Stimulated activated CD4-positive, alpha-beta T cell treated with anti-CD3 and anti-CD28 coated beads, Interleukin-2, amount 100 ng/mL, for 24 hours (primary cell): ENCODE data around the gene TACR2.
"Not testable (repeated sequence)": the region's sequence is repeated elsewhere in the genome, so short reads cannot be mapped to it uniquely, and the experiment has no call there.

Source experiments
- DNase-seq, 2 donors: peaks; one replicate each; pipeline ENCODE4 v3.0.0-alpha.2; 2020

Gene TACR2

DNA sequence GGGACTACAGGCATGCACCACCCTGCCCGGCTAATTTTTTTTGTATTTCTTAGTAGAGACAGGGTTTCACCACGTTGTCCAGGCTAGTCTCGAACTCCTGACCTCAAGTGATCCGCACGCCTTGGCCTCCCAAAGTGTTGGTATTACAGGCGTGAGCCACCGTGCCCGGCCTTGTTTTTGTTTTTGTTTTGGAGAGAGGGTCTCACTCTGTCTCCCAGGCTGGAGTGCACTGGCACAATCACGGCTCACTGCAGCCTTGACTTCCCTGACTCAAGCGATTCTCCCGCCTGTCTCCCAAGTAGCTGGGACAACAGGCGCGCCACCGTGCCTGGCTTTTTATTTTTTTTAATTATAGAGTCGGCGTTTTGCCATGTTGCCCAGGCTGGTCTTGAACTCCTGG lies 33.7 kb upstream of the TACR2 start:
- DNase-seq, result not testable (repeated sequence)

DNA sequence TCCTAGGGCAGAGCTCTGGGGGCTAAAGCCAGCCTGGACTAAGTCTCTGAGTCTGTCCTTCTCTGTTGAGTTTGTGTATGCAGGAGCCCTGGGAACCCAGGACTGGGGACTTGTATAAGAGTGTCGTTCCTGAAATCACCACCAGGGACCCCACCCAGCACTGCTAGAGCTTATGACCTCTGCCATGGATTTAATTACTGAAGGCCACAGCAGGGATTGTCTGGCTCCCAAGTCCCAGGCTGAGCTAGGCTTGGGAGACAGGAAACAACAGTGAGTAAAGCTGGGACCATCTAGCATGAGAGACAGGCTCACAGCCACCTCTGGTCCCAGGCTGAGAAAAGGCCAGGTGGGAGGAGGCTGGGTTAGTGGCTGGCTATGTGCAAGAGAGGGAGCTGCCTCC lies 33.1 kb upstream of the TACR2 start:
- DNase-seq, result peak; percentile 41 to 57

DNA sequence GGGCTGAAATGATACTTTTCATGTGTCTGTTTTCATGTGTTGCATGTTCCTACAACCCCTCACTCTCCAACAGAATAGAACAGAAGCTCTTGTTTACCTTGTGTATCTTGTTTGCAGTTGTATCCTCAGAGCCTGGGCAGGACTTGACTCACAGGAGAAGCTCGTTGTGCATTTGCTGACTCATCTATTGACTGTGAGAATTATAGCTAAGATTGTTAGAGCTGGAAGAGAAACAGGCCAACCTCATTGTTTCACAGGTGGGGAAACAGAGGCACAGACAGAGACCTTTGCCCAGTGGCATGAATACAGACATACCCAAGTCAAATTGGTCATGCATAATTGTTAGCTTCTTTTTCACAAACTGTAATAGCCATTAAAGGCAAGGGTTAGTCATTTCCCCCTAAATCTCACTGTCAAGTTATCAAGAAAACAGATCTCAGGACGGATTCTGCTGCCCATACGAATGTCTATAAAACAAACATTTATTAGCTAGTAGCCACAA lies 30.0 kb upstream of the TACR2 start:
- DNase-seq, result no peak

DNA sequence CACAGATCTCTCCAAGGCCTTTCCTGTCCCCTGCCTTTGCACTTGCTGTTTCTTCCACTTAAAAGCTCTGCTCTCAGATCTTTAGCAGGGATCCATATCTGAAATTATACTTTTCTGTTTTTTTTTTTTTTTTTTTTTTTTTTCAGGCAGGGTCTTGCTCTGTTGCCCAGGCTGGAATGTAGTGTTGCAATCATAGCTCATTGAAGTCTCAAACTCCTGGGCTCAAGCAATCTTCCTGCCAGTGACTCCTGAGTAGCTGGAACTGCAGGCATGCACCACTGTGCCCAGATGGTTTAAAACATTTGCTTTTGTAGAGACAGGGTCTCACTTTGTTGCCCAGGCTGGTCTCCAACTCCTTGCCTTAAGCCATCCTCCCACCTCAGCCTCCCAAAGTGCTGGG lies 29.5 kb upstream of the TACR2 start:
- no peak for DNase-seq

DNA sequence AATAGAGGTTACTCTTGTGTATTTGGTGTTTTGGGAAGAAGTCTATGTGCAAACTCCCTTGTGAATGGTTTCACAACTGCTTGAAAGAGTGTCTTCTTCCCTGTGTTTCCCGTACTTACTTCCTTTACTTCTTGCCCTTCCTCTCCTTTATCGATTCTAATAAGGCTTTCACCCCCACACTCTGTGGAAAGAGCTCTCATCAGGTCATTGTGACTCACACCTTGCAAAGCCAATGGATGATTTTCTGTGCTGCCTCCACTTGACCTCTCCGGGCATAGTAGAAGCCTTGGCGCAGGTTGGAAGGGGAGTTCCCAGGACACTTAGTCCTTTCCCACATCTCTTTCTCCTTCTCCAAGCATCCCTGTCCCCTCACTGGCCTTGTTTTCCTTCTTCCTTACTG lies 28.3 kb upstream of the TACR2 start:
- no peak for DNase-seq

DNA sequence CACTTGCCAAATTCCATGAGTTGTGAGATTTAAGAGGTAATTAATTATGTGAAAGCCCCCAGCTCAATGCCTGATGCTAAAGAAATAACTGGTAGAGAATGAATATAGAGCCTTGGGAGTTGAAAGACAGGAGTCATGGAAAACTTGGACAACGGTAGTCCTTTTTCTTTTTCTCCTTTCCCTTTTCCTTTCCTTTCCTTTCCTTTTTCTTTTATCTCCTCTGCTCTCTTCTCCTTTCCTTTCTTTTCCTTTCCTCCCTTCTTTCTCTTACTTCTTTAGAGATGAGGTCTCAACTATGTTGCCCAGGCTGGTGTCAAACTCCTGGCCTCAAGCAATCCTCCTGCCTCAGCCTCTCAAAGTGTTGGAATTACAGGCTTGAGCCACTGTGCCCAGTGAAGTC lies 26.6 kb upstream of the TACR2 start:
- DNase-seq, result no peak

DNA sequence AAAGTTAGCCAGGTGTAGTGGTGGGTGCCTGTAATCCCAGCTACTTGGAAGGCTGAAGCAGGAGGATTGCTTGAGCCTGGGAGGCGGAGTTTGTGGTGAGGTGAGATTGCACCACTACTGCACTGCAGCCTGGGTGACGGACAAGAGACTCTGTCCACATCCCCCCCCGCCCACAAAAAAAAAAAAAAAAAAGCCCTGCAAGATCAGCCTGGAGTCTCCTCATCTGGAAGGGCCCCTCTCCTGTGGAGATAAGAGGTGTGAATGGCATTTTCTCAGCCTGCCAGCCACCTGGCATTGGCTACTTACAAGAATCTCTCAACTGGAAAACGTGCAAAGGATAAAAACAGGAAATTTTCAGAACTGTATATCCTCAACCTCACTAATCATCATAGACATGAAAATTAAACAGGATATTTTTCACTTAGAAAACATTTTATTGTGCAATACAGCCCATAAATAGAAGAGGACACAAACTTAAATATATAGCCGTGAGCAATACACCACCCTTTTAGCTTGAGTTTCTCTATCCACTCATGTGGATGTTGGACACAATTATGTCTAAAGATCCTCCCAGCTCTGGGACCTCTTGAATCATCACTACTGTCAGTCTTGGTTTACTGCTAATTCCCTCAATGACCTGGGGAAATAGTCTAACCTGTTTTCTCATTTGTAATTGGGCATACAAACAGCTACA lies 23.2 kb upstream of the TACR2 start:
- DNase-seq, result no peak

DNA sequence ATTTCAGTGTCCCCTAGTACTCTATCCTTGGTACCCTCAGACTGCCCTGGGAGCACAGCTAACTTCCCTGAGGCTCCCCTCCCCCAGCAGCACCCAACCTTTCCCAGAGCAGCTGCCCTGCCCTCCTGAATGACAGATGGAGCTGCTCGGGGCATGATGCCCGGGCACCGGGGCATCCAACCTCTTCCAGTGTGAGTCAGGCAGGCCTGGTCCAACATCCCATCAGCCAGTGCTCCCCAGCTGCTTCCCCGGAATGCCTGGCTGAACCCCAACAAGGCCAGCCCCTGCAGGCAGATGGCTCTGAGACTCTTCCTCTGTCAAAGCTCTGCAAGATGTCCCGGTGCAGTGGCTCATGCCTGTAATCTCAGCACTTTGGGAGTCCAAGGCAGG lies 22.6 kb upstream of the TACR2 start:
- no peak for DNase-seq

DNA sequence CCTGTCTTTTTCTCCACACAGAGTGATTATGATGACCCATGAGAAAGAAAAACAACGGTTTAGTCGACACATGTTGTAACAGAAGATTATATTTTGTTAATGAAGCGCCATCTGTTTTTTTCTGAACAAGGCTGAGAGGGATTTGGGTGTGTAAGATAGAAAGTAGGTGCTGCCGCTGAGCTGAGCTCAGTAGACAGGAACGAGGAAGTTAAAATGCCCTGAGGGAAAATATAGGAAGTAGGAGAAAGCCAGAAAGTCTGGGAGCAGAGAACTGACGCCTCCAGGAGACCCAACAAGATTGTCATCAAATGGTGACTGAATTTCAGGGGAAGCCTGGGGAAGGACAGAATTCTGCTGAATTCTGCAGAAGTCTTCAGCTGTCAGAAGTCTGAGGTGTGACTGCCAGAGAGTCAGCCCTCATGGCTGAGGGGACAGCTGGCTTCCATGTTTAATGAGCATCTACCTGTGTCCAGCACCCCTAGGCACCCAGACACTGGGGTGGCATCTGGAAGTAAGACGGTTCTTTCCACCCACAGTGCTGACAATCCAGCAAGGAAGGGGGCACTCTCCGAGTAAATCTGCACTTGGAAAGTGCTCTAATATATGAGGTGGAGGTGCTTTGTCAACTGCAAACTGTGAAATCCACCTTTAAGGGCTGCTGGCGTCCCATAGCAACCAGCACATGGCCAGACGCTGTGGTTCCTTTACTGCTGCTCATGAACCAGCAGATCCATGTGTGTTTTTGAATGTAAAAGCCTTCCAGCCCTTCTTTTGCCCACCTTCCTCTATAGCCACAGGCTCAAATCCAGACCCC lies 22.0 kb upstream of the TACR2 start:
- DNase-seq, result no peak

DNA sequence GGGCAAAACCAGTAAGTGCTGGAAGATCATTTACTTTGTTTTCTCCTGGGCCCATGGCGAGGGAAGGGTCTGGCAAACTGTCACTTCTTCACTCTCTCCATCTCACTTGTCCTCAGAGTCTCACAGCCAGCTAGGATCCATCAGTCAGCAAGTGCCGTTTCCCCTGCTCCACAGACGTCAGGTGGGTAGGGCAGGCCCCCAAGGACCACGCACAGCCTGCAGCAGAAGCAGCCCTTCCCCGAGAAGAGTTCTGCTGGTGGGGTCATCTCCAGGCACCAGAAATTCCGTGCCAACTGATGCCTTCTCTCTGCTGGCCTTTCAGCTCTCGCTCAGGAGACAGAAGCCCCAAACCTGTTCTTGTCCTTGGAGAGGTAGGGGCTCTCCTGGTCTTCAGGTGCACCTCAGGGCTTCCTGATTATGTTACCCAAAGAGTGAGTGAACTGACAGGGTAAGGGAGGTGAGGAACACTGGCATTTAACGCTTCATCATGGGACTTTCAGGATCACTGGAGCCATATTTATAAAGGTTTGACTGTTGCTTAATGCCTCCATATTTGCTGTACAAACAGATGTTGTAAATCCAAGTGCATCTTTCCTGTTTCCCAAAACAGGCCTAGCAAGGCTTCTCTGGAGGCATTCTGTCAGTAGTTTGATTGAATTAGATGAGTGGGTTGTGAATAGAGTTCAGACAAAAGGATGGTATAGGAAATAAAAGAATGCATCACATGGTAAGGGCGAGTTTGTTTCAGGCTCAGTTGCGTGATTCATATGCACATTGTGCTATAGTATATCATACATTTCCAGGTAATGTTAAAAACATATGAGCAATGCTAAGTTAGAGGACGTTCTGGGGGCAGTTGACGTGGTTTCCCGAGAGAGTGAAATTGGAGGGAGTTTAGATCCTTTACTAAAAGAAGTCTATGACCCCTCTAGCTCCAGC lies 20.9 kb upstream of the TACR2 start:
- DNase-seq, result no peak

DNA sequence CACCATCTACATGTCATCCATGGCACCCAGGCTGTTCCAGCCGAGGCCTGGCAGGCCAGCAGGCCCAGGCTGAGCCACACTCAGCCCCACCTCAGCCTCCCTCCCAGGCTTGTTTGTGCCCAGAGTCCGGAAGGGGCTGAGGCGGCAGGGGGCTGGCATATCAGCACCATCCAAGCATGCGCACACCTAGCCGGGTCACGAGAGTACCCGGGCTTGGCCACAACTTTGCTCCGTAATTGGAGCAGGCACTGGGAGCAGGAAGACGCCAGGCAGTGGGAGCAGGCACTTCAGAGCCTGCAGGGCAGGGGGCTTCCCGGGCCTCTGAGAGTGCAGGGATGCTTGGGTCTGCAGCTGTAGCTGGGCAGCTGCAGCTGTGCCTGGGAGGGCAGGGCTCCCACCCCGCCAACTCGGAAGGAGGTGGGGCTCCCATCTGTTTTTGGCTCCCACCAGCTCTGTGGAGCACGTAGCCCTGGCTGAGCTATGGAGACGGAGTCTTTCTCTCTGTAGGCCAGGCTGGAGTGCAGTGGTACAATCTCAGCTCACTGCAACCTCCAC lies 19.3 kb upstream of the TACR2 start:
- DNase-seq, result no peak

DNA sequence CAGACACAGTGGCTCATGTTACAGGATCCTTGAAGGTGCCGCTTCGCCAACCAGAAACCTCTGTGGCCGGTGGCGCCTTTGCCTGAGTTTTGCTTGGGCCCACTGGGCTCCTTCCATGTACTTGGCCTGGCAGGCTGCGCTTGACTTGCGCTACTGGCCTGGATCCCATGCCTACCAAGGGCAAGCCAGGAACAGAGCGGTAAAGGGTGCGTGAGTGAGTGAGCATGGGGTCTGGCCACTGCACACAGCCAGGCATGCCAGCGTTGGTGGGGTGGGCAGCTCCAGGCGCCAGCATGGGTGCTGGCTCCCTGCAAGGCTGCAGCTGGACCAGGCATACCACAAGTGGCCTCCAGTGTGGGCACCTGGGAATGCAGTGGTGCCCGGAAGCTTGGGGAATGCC lies 18.2 kb upstream of the TACR2 start:
- no peak for DNase-seq

DNA sequence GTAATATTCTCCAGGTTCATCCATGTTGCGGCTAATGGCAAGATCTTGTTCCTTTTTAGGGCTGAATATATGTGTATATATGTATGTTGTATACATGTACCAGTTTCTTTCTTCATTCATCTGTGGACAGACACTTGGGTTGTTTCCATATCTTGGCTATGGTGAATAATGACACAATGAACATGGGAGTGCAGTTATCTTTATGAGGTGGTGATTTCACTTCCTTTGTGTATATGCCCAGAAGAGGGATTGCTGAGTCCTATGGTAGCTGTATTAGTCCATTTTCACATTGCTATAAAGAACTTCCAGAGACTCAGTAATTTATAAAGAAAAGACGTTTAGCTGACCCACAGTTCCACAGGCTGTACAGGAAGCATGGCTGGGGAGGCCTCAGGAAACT lies 17.5 kb upstream of the TACR2 start:
- no peak for DNase-seq

DNA sequence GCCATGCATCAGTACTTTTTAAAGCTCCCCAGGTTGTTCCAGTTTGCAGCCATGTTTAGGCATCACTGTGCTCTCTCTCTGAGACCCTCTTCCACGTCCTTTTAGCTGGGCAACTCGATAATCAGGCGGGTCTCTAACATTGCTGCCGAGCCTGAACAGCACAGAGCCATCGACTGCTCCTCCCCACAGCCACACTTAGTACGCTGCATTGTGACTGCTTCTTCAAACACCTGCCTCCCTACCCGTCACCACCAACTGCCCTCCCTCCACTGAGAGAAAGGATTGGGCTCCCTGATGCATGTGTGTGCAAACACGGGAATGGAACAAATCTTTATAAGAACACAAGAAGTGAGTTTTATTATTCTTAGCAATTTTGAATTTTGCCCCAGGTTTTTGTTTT lies 11.4 kb upstream of the TACR2 start:
- no peak for DNase-seq

DNA sequence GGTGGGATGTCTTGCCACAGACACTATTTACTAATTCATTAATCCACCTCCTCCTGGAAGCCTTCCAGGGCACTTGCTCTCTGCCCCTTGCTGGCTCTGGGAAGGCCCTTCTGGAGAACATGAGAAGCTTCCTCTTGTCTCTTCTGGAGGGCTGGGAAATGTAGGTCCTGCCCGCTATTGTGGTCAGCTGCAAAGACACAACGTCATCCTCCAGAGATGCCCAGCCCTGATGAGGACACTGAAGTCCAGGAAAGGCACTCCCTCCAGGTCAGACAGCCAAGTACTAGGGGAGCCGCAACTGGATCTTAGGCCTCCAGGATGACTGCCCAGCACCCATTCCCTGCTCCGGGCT lies 9.6 kb upstream of the TACR2 start:
- DNase-seq, result no peak

DNA sequence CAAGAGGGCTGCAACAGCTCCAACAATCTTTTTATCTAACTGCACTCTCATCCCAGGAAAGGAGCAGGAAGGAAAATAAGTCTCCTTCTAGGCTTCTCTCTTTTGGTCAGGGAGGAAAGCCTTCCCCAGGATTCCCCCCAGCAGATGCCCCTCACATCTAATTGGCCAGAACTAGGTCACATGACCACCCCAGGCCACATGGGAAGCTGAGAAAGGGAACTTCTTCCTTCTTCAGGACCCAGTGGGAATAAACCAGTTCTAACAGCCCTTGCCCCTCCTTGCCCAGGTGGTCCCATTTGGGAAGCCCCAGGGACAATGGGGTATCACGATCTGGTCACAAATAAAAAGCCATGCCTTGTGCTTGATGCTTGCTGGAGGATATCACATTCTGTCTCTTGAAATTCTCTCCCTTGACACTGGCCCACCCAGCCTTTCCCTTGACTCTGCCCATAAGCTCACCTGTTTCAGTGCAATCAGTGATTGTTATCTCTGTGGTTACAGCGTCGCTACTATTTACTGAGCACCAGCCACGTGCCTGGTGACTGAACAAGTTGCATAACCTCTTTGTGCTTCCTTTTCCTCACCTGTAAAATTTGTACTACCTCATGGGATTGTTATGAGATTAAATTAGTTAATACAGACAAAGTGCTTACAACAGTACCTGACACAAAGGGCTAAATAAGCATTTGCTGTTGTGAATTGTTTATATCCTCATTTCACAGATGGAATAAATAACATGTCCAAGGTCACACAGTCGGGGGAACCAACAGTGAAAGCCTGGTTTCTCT lies 9.0 kb upstream of the TACR2 start:
- no peak for DNase-seq

DNA sequence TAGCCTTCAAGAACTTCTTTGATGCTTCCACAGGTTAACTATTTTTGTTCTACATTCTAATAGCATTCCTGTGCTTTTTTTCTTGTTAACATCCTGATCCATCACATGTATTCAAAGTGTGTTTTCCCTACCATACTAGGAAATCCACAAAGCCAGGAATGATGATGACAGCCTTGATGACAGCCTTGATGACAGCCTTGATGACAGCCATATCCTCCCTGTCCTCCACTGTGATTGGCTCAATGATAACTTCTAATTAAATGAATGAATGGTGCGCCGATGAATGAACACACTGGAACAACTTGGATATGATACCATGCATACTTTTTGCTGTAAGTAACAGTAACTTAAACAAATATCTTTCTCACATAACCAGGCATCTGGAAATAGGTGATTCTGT lies 8.3 kb upstream of the TACR2 start:
- DNase-seq, result no peak

DNA sequence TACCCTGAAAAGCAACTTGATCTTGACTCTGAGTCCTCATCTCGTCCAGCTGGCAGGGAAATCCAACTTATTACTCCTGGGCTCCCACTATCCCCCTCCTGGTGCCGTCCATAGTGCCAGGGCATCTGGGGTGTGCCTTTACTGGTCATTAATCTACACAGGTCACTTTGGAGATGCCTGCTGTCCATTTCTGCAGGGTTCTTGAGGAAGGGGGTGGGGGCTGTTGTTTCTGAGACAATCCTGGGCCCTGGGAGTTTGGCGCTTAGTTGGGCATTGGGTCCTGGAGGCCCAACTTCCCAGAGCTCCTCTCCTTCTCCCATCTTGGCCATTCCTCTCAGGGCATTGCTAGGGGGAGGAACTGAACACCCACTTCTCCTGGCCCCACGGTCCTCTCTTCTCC lies 6.0 kb upstream of the TACR2 start:
- DNase-seq, result no peak

DNA sequence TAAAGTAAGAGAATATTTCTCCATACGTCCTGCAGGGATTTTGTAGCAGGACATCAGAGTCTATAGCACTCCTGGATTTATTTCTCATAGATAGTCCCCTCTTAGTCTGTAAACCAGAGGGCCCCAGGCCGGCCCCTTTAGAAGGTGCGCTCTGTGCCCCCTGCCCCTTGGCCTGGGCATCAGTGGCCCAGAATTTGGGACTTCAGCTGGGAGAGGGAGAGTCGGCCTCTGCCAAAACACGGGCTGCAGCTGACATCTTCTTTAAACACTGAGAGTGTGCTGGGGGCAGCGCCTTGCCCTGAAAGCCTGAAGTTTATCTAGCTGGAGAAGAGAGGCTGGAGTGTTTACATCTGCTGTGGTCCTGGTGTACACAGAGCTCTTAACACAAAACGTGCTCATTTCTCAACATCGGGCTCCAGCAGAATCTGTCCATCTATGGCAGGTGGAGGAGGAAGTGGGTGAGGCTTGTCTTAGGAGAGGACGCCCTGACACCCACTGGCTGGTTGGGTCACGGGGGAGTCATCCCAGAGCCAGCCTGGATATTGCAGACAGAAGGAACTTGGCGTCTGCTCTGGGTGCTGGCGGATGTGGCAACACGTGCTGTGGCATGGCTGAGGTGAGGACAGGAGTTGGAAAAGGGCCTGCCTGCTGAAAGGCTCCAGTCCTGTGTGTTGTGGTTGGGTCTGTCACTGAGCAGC lies 5.0 kb upstream of the TACR2 start:
- DNase-seq, result no peak

DNA sequence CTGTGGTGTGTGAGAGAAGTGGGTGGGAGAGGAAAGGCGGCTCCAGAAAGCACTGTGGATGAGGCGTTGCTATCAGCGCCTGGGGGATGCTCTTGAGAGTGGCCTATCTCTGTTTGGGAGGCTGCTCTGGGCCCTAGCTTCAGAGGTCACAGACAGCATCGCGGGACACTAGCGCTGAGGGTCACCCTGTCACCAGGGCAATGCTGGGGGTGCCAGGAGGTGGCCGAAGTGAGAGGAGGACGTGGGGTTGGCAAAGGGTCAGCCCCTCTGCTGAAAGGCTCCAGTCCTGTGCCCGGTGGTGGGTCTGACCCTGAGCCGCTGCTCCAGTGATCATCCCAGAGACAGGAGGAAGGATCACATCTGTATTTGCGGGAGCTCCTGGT lies 3.0 kb upstream of the TACR2 start:
- no peak for DNase-seq

DNA sequence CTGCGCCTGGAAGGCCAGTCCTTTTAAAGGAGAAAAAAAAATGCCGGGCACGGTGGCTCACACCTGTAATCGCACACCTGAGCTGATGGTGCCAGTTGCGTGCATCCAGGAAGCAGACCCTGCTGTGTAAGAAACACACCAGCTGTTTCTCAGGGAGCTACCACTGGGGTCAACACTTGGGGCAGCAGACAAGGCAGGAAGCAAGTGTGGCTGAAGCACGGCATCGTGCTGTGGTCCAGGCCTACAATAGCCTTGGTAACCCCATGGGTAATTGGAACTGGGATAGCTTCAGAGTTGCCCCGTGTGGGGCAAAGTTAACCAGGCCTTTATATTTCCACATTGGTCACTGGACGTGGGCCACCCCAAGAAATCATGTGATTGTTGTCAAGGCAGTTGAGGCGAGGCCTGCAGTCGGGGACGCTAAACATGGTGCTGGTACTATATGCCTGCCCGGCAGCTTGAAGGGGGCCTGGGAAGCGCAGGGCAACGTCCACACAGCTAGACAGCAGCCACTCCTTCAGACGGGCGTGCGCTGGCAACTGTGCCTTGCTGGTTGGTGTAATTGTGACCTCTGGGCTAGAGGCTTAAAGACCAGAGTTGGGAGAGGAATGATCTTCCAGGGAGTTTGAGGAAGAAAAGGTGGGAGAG lies 2.5 kb upstream of the TACR2 start:
- no peak for DNase-seq
